Ovary (tissue), 3 donors: ENCODE data around the gene CEACAM16.

Source experiments
- CTCF ChIP-seq, 3 donors: fragments of 450-650 bp in 2 of 3; fragments of 200-600 bp in 1 of 3; IDR thresholded peaks; one replicate each; pipeline versions ENCODE4 v1.5.1 to v1.8.0; 2016 to 2022; ENCODE audit warnings: antibody characterized with exemption in 3 of 3, mild to moderate bottlenecking in 1 of 3
- EP300 ChIP-seq: sonication (generic); formaldehyde crosslinking; IDR thresholded peaks from one replicate; pipeline ENCODE4 v1.6.1; 2017; ENCODE audit warnings: antibody characterized with exemption
- POLR2A ChIP-seq: fragments of 450-650 bp; IDR thresholded peaks from one replicate; pipeline ENCODE4 v1.6.1; 2017; ENCODE audit warnings: antibody characterized with exemption, mild to moderate bottlenecking, moderate library complexity
- donor health status: DM: no; HTN: no; CAD: no.

GRCh38 chr19:44649578-44650145 lies 49.3 kb upstream of the CEACAM16 start:
- TF ChIP-seq CTCF (IDR thresholded peaks at IDR 0.05) (no peak), POLR2A (no peak), EP300 (no peak)
